K562 (cell line): ENCODE measurements around the gene ASB6. TPM values are rescaled to one million over a fixed set of nuclear protein-coding genes. Genes with fewer than 3 reads are reported as not detected.

Source experiments
- ATAC-seq: fragments of 200-7000 bp; cut with Tn5 transposase; 3 replicates; pipeline ENCODE4 v1.9.1; 2020; ENCODE audit warnings: moderate library complexity
- BruUV-seq: library from RNA; stranded (reverse); fragments of 400-500 nt; replicated peaks from 2 replicates; lab custom pipeline; 2021; lab: Mats Ljungman, UMichigan
- CTCF ChIA-PET: fragments of 300-600 bp; formaldehyde crosslinking; extraction: SDS; loops from one replicate; lab custom pipeline; 2021; ENCODE audit warnings: low intra/inter-chr PET ratio; lab: Yijun Ruan, JAX
- POLR2A ChIA-PET: fragments of 300-600, 350-650 bp; sonication (Branson Sonifier 250); formaldehyde crosslinking; extraction: SDS; loops from one replicate; lab custom pipeline; 2021; ENCODE audit warnings: antibody characterized with exemption, inconsistent platforms; lab: Yijun Ruan, JAX
- DNase-seq, 4 experiments: peaks; one replicate each; pipeline versions ENCODE4 v3.0.0 to v3.0.0-alpha.2; 2011 to 2018; ENCODE audit warnings: low spot score in 3 of 4, mixed read lengths in 3 of 4; ENCODE audit errors: extremely low read depth in 1 of 4
- FAIRE-seq: peaks from 2 replicates; lab custom pipeline; 2011; peaks lifted over from hg19 to GRCh38; lab: Jason Lieb, UNC
- H2AFZ ChIP-seq: 2 replicates; pipeline ENCODE4 v1.6.0; 2011; ENCODE audit warnings: low read depth, low read length, control low read depth, inconsistent platforms
- H3K27ac ChIP-seq: fragments of 200-600 bp; 3 replicates; pipeline ENCODE4 v1.8.0; 2011; ENCODE audit warnings: low read depth, mild to moderate bottlenecking, control low read depth, inconsistent platforms, low read length, moderate library complexity, mixed read lengths; ENCODE audit errors: extremely low read depth
- H3K27me3 ChIP-seq, 2 experiments: fragments of 300-600 bp in 1 of 2; 2 replicates in 1 of 2; 3 replicates in 1 of 2; pipeline versions ENCODE4 v1.6.0 to v1.8.0; 2011; ENCODE audit warnings: inconsistent platforms in 2 of 2, low read length in 2 of 2, mild to moderate bottlenecking in 1 of 2, mixed read lengths in 1 of 2, moderate library complexity in 1 of 2; ENCODE audit not compliant: control insufficient read depth in 2 of 2, insufficient read depth in 2 of 2
- H3K36me3 ChIP-seq: fragments of 300-600 bp; 3 replicates; pipeline ENCODE4 v1.8.0; 2011; ENCODE audit warnings: mild to moderate bottlenecking, low read length, inconsistent platforms; ENCODE audit not compliant: control insufficient read depth, insufficient read depth
- H3K4me1 ChIP-seq, 2 experiments: fragments of 200-600 bp in 1 of 2; replicated peaks in 1 of 2; 2 replicates in 1 of 2; 3 replicates in 1 of 2; pipeline versions ENCODE4 v1.5.1 to v1.8.0; 2011; ENCODE audit warnings: inconsistent platforms in 2 of 2, low read length in 2 of 2, mild to moderate bottlenecking in 1 of 2, mixed read lengths in 1 of 2, moderate library complexity in 1 of 2; ENCODE audit not compliant: control insufficient read depth in 2 of 2, insufficient read depth in 2 of 2
- H3K4me2 ChIP-seq: 2 replicates; pipeline ENCODE4 v1.6.1; 2011; ENCODE audit warnings: low read length, control low read depth, inconsistent platforms, mixed read lengths; ENCODE audit not compliant: insufficient read depth
- H3K4me3 ChIP-seq: fragments of 200-600 bp; sonication (generic), shearing (Covaris generic); 2 replicates; pipeline ENCODE4 v1.5.1; 2016; ENCODE audit warnings: control low read depth, inconsistent platforms
- H3K79me2 ChIP-seq: fragments of 200-600 bp; 3 replicates; pipeline ENCODE4 v1.8.0; 2011; ENCODE audit warnings: low read length, inconsistent platforms; ENCODE audit not compliant: control insufficient read depth, insufficient read depth
- H3K9ac ChIP-seq, 2 experiments: 2 replicates each; pipeline versions ENCODE4 v1.6.0 to v1.6.1; 2011; ENCODE audit warnings: low read depth in 2 of 2, low read length in 2 of 2, control low read depth in 1 of 2, inconsistent platforms in 1 of 2, mild to moderate bottlenecking in 1 of 2, mixed read lengths in 1 of 2; ENCODE audit not compliant: insufficient read depth in 1 of 2
- H3K9me1 ChIP-seq: one replicate; pipeline ENCODE4 v1.6.0; 2011; ENCODE audit warnings: inconsistent platforms, mild to moderate bottlenecking, low read length, moderate library complexity; ENCODE audit not compliant: control insufficient read depth, insufficient read depth
- H3K9me3 ChIP-seq: replicated peaks from 2 replicates; pipeline ENCODE4 v1.5.1; 2011; ENCODE audit warnings: low read depth, low read length, inconsistent platforms; ENCODE audit not compliant: control insufficient read depth, insufficient read depth
- H4K20me1 ChIP-seq: replicated peaks from 2 replicates; pipeline ENCODE4 v1.6.1; 2011; ENCODE audit warnings: low read length, inconsistent platforms, mixed read lengths; ENCODE audit not compliant: control insufficient read depth, insufficient read depth
- EGR1 ChIP-seq: fragments of 450-650 bp; conservative IDR thresholded peaks from 2 replicates; pipeline ENCODE4 v1.6.1; 2017; ENCODE audit warnings: mild to moderate bottlenecking
- ETV6 ChIP-seq, 3 experiments: fragments of 150-350 bp in 1 of 3; sonication (generic) in 1 of 3; formaldehyde crosslinking in 1 of 3; IDR thresholded peaks; 2 replicates each; pipeline versions ENCODE4 v1.6.1 to v1.8.0; 2014 to 2022; ENCODE audit warnings: borderline replicate concordance in 2 of 3, low read depth in 2 of 3, antibody characterized with exemption in 1 of 3, low read length in 1 of 3, mild to moderate bottlenecking in 1 of 3, missing genetic modification reagents in 1 of 3
- IFI16 ChIP-seq: fragments of 250-450 bp; sonication (Bioruptor Pico); IDR thresholded peaks from 2 replicates; pipeline ENCODE4 v2.1.2; 2022; ENCODE audit warnings: mild to moderate bottlenecking, inconsistent platforms
- MAX ChIP-seq: sonication (generic); formaldehyde crosslinking; IDR thresholded peaks from 2 replicates; pipeline ENCODE4 v1.9.0; 2022; ENCODE audit warnings: mild to moderate bottlenecking, missing genetic modification reagents
- NRF1 ChIP-seq, 2 experiments: fragments of 450-650 bp; IDR thresholded peaks in 1 of 2; conservative IDR thresholded peaks in 1 of 2; 2 replicates each; pipeline ENCODE4 v1.6.1; 2014; ENCODE audit warnings: mild to moderate bottlenecking in 2 of 2
- SIN3A ChIP-seq, 2 experiments: fragments of 150-350 bp in 1 of 2; IDR thresholded peaks; 2 replicates each; pipeline ENCODE4 v1.6.1; 2011 to 2016; ENCODE audit warnings: borderline replicate concordance in 2 of 2, low read depth in 2 of 2, low read length in 2 of 2, mild to moderate bottlenecking in 2 of 2, moderate library complexity in 2 of 2; ENCODE audit not compliant: control insufficient read depth in 1 of 2
- SMARCA5 ChIP-seq: fragments of 450-650 bp; IDR thresholded peaks from 2 replicates; pipeline ENCODE4 v1.6.1; 2016
- ZBTB1 ChIP-seq: sonication (generic); formaldehyde crosslinking; IDR thresholded peaks from 2 replicates; pipeline ENCODE4 v1.8.1; 2023; ENCODE audit warnings: missing genetic modification reagents, low read depth, mild to moderate bottlenecking, borderline replicate concordance
- WGBS: fragments of 100-300 bp; shearing (Covaris generic); methylation state at CpG from one replicate; pipeline ENCODE4 v1.1.6; 2016; ENCODE audit warnings: low coverage, mixed read lengths; ENCODE audit not compliant: insufficient coverage; ENCODE audit errors: missing lambda C conversion rate; 5-methylcytosine and 5-hydroxymethylcytosine counted together
- in situ Hi-C: fragments of 300-500 bp; cut with MboI; formaldehyde crosslinking; loops from 4 replicates; pipeline ENCODE4 v1.15.0; 2018; ENCODE audit warnings: inconsistent platforms, mixed read lengths
- intact Hi-C: fragments of 100-400 bp; cut with micrococcal nuclease; formaldehyde crosslinking; loops from 2 replicates; pipeline ENCODE4 v1.14.2; 2022
- polyA plus RNA-seq, 8 experiments: library from polyadenylated mRNA; depleted of rRNA in 4 of 8; stranded (reverse) in 5 of 8; unstranded in 3 of 8; fragments of >200 nt; fragmentation: Nextera tagmentation in 2 of 8; fragmentation: Illumina TruSeq in 1 of 8; extraction: Ambion mirVana in 2 of 8; extraction: Trizol in 1 of 8; gene quantifications; 2 replicates each; pipeline versions ENCODE4 v1.2.1 to v1.2.3, GENCODE V29; 2011 to 2014; ENCODE audit warnings: inconsistent platforms in 1 of 8, missing spikeins in 1 of 8
- total RNA-seq, 7 experiments: library from RNA; depleted of rRNA in 6 of 7; stranded (reverse); fragments of >200 nt in 6 of 7; fragmentation: Illumina TruSeq in 2 of 7; extraction: Trizol in 2 of 7; gene quantifications; 2 replicates each; pipeline versions ENCODE4 v1.2.1 to v1.2.3, GENCODE V29; 2011 to 2021; ENCODE audit warnings: low replicate concordance in 1 of 7
- TF ChIP-seq, protein P1 (sequence below): sonication (generic); formaldehyde crosslinking; IDR thresholded peaks from 2 replicates; pipeline ENCODE4 v1.8.0; 2022; ENCODE audit warnings: mild to moderate bottlenecking, missing genetic modification reagents
- TF ChIP-seq, protein P2 (sequence below), 3 experiments: IDR thresholded peaks in 2 of 3; conservative IDR thresholded peaks in 1 of 3; 2 replicates each; pipeline ENCODE4 v1.5.1; 2011 to 2012; ENCODE audit warnings: low read length in 3 of 3, mild to moderate bottlenecking in 3 of 3, control low read depth in 2 of 3, improper control_type of control experiment in 1 of 3, inconsistent platforms in 1 of 3, low read depth in 1 of 3, mixed read lengths in 1 of 3, moderate library complexity in 1 of 3; ENCODE audit not compliant: insufficient read depth in 2 of 3
- TF ChIP-seq, protein P3 (sequence below): fragments of 450-650 bp; IDR thresholded peaks from 2 replicates; pipeline ENCODE4 v1.6.1; 2016; ENCODE audit warnings: missing biosample characterization, missing genetic modification characterization

The ASB6 gene
- total and polyA plus RNA-seq, 9 of the 15 experiments (the other 6 are each of a cell fraction or from before 2014, with no cell fraction given) = 0.92 to 17.8 (median 11.3) TPM

DNA sequence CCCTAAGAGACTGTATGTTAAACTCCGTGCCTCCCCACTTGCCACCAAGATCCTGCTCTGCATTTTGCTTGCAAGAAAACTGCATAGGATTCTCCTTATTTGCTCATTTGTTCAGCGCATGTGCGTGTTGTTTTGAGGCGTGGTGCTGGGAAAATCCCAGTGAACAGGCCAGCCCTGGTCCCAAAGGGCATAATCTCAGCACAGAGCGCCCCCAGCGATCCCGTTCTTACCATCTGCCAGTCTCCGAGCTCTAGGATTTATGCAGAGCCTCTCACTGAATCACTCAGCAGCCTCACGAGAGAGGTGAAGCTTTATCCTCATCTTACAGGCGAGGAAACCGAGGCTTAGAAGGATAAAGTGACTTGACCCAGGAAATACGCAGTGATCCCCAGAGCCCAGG, 35.0 kb upstream of the ASB6 start:
- WGBS = 11% methylated on average over 12 of the region's 12 CpGs
- Histone ChIP-seq H3K4me2 (no peak overlapping the region), H3K27ac (no peak overlapping the region), H3K4me3 (no peak overlapping the region), H3K9me3 (peaks cover 2% of the 10 kb centered on the region; the same call in 1 of the 2 replicates), H3K79me2 (no peaks in the 10 kb centered on the region), H3K4me1 (peaks cover 0 to 38% of the 10 kb centered on the region in 2 experiments; a peak in 3 of 5 replicates), H2AFZ (no peak overlapping the region), H3K9me1 (no peaks in the 10 kb centered on the region), H3K36me3 (no peaks in the 10 kb centered on the region), H3K9ac (no peak overlapping the region), H4K20me1 (peaks cover 33% of the 10 kb centered on the region), H3K27me3 (peaks cover 44 to 83% of the 10 kb centered on the region in 2 experiments)
- in situ Hi-C loops = loop anchor here (10.0 kb wide), 1 partner anchor 1462 kb away; no protein-coding TSS in a partner anchor
- CTCF ChIA-PET = interaction anchor here (0.6 kb wide), 1 partner anchor 1422 kb away, joined by 3 read pairs; no protein-coding TSS in a partner anchor
- TF ChIP-seq IFI16 (no peak), ZBTB1 (CRISPR knock-in tag) (no peak), EGR1 (no peak), MAX (CRISPR knock-in tag) (no peak), SMARCA5 (no peak), ETV6 (IDR thresholded peaks at IDR 0.05; ENCODE audit: borderline replicate concordance in 1 of 2, low read depth in 2 of 2, low read length in 1 of 2) (no peak), ETV6 (CRISPR knock-in tag; IDR thresholded peaks at IDR 0.05; ENCODE audit: borderline replicate concordance) (no peak), NRF1 (conservative IDR thresholded peaks at IDR 0.05 in 1 of 2, IDR thresholded peaks at IDR 0.05 in 1 of 2) (peak; percentile 68 to 74), SIN3A (IDR thresholded peaks at IDR 0.05; ENCODE audit: borderline replicate concordance in 2 of 2, control insufficient read depth in 1 of 2, low read depth in 2 of 2, low read length in 2 of 2) (no peak)
- TF ChIP-seq, protein P1, sequence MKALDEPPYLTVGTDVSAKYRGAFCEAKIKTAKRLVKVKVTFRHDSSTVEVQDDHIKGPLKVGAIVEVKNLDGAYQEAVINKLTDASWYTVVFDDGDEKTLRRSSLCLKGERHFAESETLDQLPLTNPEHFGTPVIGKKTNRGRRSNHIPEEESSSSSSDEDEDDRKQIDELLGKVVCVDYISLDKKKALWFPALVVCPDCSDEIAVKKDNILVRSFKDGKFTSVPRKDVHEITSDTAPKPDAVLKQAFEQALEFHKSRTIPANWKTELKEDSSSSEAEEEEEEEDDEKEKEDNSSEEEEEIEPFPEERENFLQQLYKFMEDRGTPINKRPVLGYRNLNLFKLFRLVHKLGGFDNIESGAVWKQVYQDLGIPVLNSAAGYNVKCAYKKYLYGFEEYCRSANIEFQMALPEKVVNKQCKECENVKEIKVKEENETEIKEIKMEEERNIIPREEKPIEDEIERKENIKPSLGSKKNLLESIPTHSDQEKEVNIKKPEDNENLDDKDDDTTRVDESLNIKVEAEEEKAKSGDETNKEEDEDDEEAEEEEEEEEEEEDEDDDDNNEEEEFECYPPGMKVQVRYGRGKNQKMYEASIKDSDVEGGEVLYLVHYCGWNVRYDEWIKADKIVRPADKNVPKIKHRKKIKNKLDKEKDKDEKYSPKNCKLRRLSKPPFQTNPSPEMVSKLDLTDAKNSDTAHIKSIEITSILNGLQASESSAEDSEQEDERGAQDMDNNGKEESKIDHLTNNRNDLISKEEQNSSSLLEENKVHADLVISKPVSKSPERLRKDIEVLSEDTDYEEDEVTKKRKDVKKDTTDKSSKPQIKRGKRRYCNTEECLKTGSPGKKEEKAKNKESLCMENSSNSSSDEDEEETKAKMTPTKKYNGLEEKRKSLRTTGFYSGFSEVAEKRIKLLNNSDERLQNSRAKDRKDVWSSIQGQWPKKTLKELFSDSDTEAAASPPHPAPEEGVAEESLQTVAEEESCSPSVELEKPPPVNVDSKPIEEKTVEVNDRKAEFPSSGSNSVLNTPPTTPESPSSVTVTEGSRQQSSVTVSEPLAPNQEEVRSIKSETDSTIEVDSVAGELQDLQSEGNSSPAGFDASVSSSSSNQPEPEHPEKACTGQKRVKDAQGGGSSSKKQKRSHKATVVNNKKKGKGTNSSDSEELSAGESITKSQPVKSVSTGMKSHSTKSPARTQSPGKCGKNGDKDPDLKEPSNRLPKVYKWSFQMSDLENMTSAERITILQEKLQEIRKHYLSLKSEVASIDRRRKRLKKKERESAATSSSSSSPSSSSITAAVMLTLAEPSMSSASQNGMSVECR = no peak
- TF ChIP-seq, protein P2, sequence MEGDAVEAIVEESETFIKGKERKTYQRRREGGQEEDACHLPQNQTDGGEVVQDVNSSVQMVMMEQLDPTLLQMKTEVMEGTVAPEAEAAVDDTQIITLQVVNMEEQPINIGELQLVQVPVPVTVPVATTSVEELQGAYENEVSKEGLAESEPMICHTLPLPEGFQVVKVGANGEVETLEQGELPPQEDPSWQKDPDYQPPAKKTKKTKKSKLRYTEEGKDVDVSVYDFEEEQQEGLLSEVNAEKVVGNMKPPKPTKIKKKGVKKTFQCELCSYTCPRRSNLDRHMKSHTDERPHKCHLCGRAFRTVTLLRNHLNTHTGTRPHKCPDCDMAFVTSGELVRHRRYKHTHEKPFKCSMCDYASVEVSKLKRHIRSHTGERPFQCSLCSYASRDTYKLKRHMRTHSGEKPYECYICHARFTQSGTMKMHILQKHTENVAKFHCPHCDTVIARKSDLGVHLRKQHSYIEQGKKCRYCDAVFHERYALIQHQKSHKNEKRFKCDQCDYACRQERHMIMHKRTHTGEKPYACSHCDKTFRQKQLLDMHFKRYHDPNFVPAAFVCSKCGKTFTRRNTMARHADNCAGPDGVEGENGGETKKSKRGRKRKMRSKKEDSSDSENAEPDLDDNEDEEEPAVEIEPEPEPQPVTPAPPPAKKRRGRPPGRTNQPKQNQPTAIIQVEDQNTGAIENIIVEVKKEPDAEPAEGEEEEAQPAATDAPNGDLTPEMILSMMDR (IDR thresholded peaks at IDR 0.05 in 2 of 3, conservative IDR thresholded peaks at IDR 0.05 in 1 of 3; ENCODE audit: insufficient read depth in 2 of 3, low read depth in 1 of 3, low read length in 3 of 3) = peak in 2 of 3 experiments; percentile 14 to 18; a peak in 1 of 6 replicates
- TF ChIP-seq, protein P3, sequence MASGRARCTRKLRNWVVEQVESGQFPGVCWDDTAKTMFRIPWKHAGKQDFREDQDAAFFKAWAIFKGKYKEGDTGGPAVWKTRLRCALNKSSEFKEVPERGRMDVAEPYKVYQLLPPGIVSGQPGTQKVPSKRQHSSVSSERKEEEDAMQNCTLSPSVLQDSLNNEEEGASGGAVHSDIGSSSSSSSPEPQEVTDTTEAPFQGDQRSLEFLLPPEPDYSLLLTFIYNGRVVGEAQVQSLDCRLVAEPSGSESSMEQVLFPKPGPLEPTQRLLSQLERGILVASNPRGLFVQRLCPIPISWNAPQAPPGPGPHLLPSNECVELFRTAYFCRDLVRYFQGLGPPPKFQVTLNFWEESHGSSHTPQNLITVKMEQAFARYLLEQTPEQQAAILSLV = no peak
- BruUV-seq = no TSS peak
- intact Hi-C loops = loop anchor here (10.0 kb wide), 1 partner anchor 982 kb away; no protein-coding TSS in a partner anchor
- DNase-seq = peak in 1 of 4 experiments; percentile 41
- FAIRE-seq = no peak
- peak; percentile 6; the same call in 1 of the 3 replicates for ATAC-seq
- POLR2A ChIA-PET = interaction anchor here (0.7 to 1.2 kb wide), 3 partner anchors 15 to 992 kb away, joined by 3 read pairs; no protein-coding TSS in a partner anchor
